ENCODE results near the gene STOML1.
"Not testable (repeated sequence)": the region's sequence is repeated elsewhere in the genome, so short reads cannot be mapped to it uniquely, and the experiment has no call there.

- not testable (repeated sequence) for TF ChIP-seq CTCF (conservative IDR thresholded peaks at IDR 0.05; ENCODE audit: low read depth, low read length); EZH2 (IDR thresholded peaks at IDR 0.05; ENCODE audit: low read length, unreplicated experiment)
Measured at GRCh38 chr15:73960472-73961070, 31.5 kb downstream of the STOML1 start.

Data from PC-3 (cell line).